Astrocyte of the spinal cord (primary cell): ENCODE data around the gene TRAPPC4.
A peak's percentile ranks its signal among the peaks of the same experiment; 100 is the strongest.

Source experiments
- DNase-seq: peaks from one replicate; pipeline ENCODE4 v3.0.0; 2011; ENCODE audit warnings: low read depth, low spot score
- H3K4me3 ChIP-seq: 2 replicates; pipeline ENCODE4 v1.5.1; 2011; ENCODE audit warnings: low read depth, mild to moderate bottlenecking, low read length, moderate library complexity
- CTCF ChIP-seq: IDR thresholded peaks from 2 replicates; pipeline ENCODE4 v1.5.1; 2012; ENCODE audit warnings: low read depth, mild to moderate bottlenecking, low read length, inconsistent platforms
- in situ Hi-C: cut with HindIII; loops from 2 replicates; pipeline ENCODE4 v1.10.0; 2017; ENCODE audit warnings: low sequenced_read_pairs

TRAPPC4 gene

GRCh38 chr11:118998388-118998717 lies 20.2 kb upstream of the TRAPPC4 start:
- H3K4me3 ChIP-seq: peak overlapping the region; percentile 67
- in situ Hi-C loops: no loop called here
- no peak for TF ChIP-seq CTCF
- peak; percentile 16 for DNase-seq

- in situ Hi-C loops: no loop called here
- TF ChIP-seq CTCF: no peak
- DNase-seq: peak; percentile 76
- peak overlapping the region; percentile 67 for H3K4me3 ChIP-seq
Observed at GRCh38 chr11:118998822-118999221, 19.7 kb upstream of the TRAPPC4 start.

- DNase-seq: no peak
Observed at GRCh38 chr11:119000906-119001305, 17.7 kb upstream of the TRAPPC4 start.

GRCh38 chr11:119006656-119007055 lies 11.9 kb upstream of the TRAPPC4 start:
- TF ChIP-seq CTCF: no peak
- in situ Hi-C loops: no loop called here
- H3K4me3 ChIP-seq: no peak overlapping the region
- DNase-seq: no peak

More at GRCh38 chr11:119000906-119001305, 17.7 kb upstream of the TRAPPC4 start:
- no peak for TF ChIP-seq CTCF
- in situ Hi-C loops: no loop called here
- no peak overlapping the region for H3K4me3 ChIP-seq

- DNase-seq: no peak
- in situ Hi-C loops: no loop called here
- H3K4me3 ChIP-seq: no peak overlapping the region
- no peak for TF ChIP-seq CTCF
Observed at GRCh38 chr11:119011476-119012053, 7.0 kb upstream of the TRAPPC4 start.

GRCh38 chr11:119012629-119013170 lies 5.9 kb upstream of the TRAPPC4 start:
- in situ Hi-C loops: no loop called here
- no peak for TF ChIP-seq CTCF
- H3K4me3 ChIP-seq: no peak overlapping the region
- DNase-seq: no peak
